Skeletal muscle satellite cell (primary cell): ENCODE measurements around the gene FOXP1.

Experiments used
- H3K27me3 ChIP-seq: 2 replicates; pipeline ENCODE4 v1.7.0; 2013; ENCODE audit warnings: low read length; ENCODE audit not compliant: control insufficient read depth, insufficient read depth
- H3K36me3 ChIP-seq: 2 replicates; pipeline ENCODE4 v1.7.0; 2013; ENCODE audit warnings: mild to moderate bottlenecking, control low read depth, low read length; ENCODE audit not compliant: insufficient read depth
- H3K4me1 ChIP-seq: 2 replicates; pipeline ENCODE4 v1.7.0; 2013; ENCODE audit warnings: low read length; ENCODE audit not compliant: control insufficient read depth, insufficient read depth
- H3K4me2 ChIP-seq: 2 replicates; pipeline ENCODE4 v1.7.0; 2013; ENCODE audit warnings: mild to moderate bottlenecking, low read length
- H3K4me3 ChIP-seq: 2 replicates; pipeline ENCODE4 v1.7.0; 2013; ENCODE audit warnings: low read length
- H3K9ac ChIP-seq: 2 replicates; pipeline ENCODE4 v1.7.0; 2013; ENCODE audit warnings: mild to moderate bottlenecking, low read depth, low read length, moderate library complexity
- H3K9me3 ChIP-seq: replicated peaks from 2 replicates; pipeline ENCODE4 v1.7.0; 2013; ENCODE audit warnings: mild to moderate bottlenecking, control low read depth, low read length

Gene FOXP1

GRCh38 chr3:71303627-71304200, 279.8 kb downstream of the FOXP1 start:
- no peaks in the 10 kb centered on the region for H3K27me3 ChIP-seq
- no peaks in the 10 kb centered on the region for H3K9me3 ChIP-seq
- H3K4me1 ChIP-seq = peaks cover 25% of the 10 kb centered on the region
- H3K4me2 ChIP-seq = no peak overlapping the region
- H3K9ac ChIP-seq = no peak overlapping the region
- no peaks in the 10 kb centered on the region for H3K36me3 ChIP-seq
- H3K4me3 ChIP-seq = no peak overlapping the region

GRCh38 chr3:71302604-71303003, 280.9 kb downstream of the FOXP1 start:
- Histone ChIP-seq H3K4me2 (no peak overlapping the region), H3K9ac (no peak overlapping the region), H3K9me3 (no peaks in the 10 kb centered on the region), H3K4me1 (peaks cover 25% of the 10 kb centered on the region), H3K36me3 (no peaks in the 10 kb centered on the region), H3K4me3 (no peak overlapping the region), H3K27me3 (no peaks in the 10 kb centered on the region)

GRCh38 chr3:71300951-71301393, 282.6 kb downstream of the FOXP1 start:
- H3K9me3 ChIP-seq = no peaks in the 10 kb centered on the region
- H3K4me1 ChIP-seq = peaks cover 25% of the 10 kb centered on the region
- no peaks in the 10 kb centered on the region for H3K36me3 ChIP-seq
- no peak overlapping the region for H3K9ac ChIP-seq
- no peak overlapping the region for H3K4me3 ChIP-seq
- no peak overlapping the region for H3K4me2 ChIP-seq
- no peaks in the 10 kb centered on the region for H3K27me3 ChIP-seq

- H3K4me3 ChIP-seq = no peak overlapping the region
- no peak overlapping the region for H3K4me2 ChIP-seq
- no peaks in the 10 kb centered on the region for H3K27me3 ChIP-seq
- H3K9ac ChIP-seq = no peak overlapping the region
- no peaks in the 10 kb centered on the region for H3K9me3 ChIP-seq
- peaks cover 7% of the 10 kb centered on the region for H3K4me1 ChIP-seq
- H3K36me3 ChIP-seq = no peaks in the 10 kb centered on the region
Measured at GRCh38 chr3:71299160-71299559, 284.4 kb downstream of the FOXP1 start.

- H3K9me3 ChIP-seq = no peaks in the 10 kb centered on the region
- H3K27me3 ChIP-seq = no peaks in the 10 kb centered on the region
- H3K4me1 ChIP-seq = peaks cover under 1% of the 10 kb centered on the region
Measured at GRCh38 chr3:71294919-71295318, 288.6 kb downstream of the FOXP1 start.

GRCh38 chr3:71290301-71290700, 293.2 kb downstream of the FOXP1 start:
- H3K27me3 ChIP-seq = no peaks in the 10 kb centered on the region
- H3K9ac ChIP-seq = no peak overlapping the region
- no peak overlapping the region for H3K4me3 ChIP-seq
- H3K36me3 ChIP-seq = no peaks in the 10 kb centered on the region
- no peaks in the 10 kb centered on the region for H3K4me1 ChIP-seq
- no peak overlapping the region for H3K4me2 ChIP-seq
- no peaks in the 10 kb centered on the region for H3K9me3 ChIP-seq

More at GRCh38 chr3:71294919-71295318, 288.6 kb downstream of the FOXP1 start:
- Histone ChIP-seq H3K4me2 (no peak overlapping the region), H3K4me3 (no peak overlapping the region), H3K9ac (no peak overlapping the region), H3K36me3 (no peaks in the 10 kb centered on the region)

GRCh38 chr3:71288269-71288930, 295.1 kb downstream of the FOXP1 start:
- no peaks in the 10 kb centered on the region for H3K27me3 ChIP-seq
- H3K36me3 ChIP-seq = no peaks in the 10 kb centered on the region
- no peak overlapping the region for H3K9ac ChIP-seq
- no peak overlapping the region for H3K4me2 ChIP-seq
- H3K9me3 ChIP-seq = no peaks in the 10 kb centered on the region
- H3K4me1 ChIP-seq = no peaks in the 10 kb centered on the region
- no peak overlapping the region for H3K4me3 ChIP-seq

GRCh38 chr3:71285086-71285485, 298.4 kb downstream of the FOXP1 start:
- H3K4me2 ChIP-seq = no peak overlapping the region
- no peaks in the 10 kb centered on the region for H3K9me3 ChIP-seq
- no peaks in the 10 kb centered on the region for H3K4me1 ChIP-seq
- no peak overlapping the region for H3K4me3 ChIP-seq
- no peaks in the 10 kb centered on the region for H3K27me3 ChIP-seq
- no peak overlapping the region for H3K9ac ChIP-seq
- H3K36me3 ChIP-seq = no peaks in the 10 kb centered on the region

- H3K4me3 ChIP-seq = no peak overlapping the region
- H3K9ac ChIP-seq = no peak overlapping the region
- H3K9me3 ChIP-seq = no peaks in the 10 kb centered on the region
- no peaks in the 10 kb centered on the region for H3K36me3 ChIP-seq
- H3K4me2 ChIP-seq = no peak overlapping the region
- H3K27me3 ChIP-seq = no peaks in the 10 kb centered on the region
- no peaks in the 10 kb centered on the region for H3K4me1 ChIP-seq
Measured at GRCh38 chr3:71282976-71283375, 300.6 kb downstream of the FOXP1 start.

- no peaks in the 10 kb centered on the region for H3K9me3 ChIP-seq
- no peaks in the 10 kb centered on the region for H3K4me1 ChIP-seq
- H3K36me3 ChIP-seq = no peaks in the 10 kb centered on the region
- no peaks in the 10 kb centered on the region for H3K27me3 ChIP-seq
- no peak overlapping the region for H3K4me2 ChIP-seq
- H3K4me3 ChIP-seq = no peak overlapping the region
- no peak overlapping the region for H3K9ac ChIP-seq
Measured at GRCh38 chr3:71281280-71281679, 302.2 kb downstream of the FOXP1 start.

- no peak overlapping the region for H3K4me2 ChIP-seq
- H3K4me1 ChIP-seq = no peaks in the 10 kb centered on the region
- no peaks in the 10 kb centered on the region for H3K9me3 ChIP-seq
- H3K4me3 ChIP-seq = no peak overlapping the region
- no peaks in the 10 kb centered on the region for H3K27me3 ChIP-seq
- no peaks in the 10 kb centered on the region for H3K36me3 ChIP-seq
- H3K9ac ChIP-seq = no peak overlapping the region
Measured at GRCh38 chr3:71277341-71277740, 306.2 kb downstream of the FOXP1 start.

GRCh38 chr3:71276531-71276930, 307.0 kb downstream of the FOXP1 start:
- no peak overlapping the region for H3K4me3 ChIP-seq
- H3K36me3 ChIP-seq = no peaks in the 10 kb centered on the region
- H3K4me2 ChIP-seq = no peak overlapping the region
- H3K27me3 ChIP-seq = no peaks in the 10 kb centered on the region
- H3K4me1 ChIP-seq = no peaks in the 10 kb centered on the region
- H3K9ac ChIP-seq = no peak overlapping the region
- H3K9me3 ChIP-seq = no peaks in the 10 kb centered on the region
